HG03457 (cell line): Measurements from ENCODE around the gene SIPA1L3.
"Not testable (repeated sequence)": the region's sequence is repeated elsewhere in the genome, so short reads cannot be mapped to it uniquely, and the experiment has no call there.

Experiments used
- ATAC-seq: cut with Tn5 transposase; IDR thresholded peaks from one replicate; pipeline ENCODE4 v1.9.1; 2021; ENCODE audit warnings: moderate number of reproducible peaks; ENCODE audit not compliant: unreplicated experiment

Gene SIPA1L3

DNA sequence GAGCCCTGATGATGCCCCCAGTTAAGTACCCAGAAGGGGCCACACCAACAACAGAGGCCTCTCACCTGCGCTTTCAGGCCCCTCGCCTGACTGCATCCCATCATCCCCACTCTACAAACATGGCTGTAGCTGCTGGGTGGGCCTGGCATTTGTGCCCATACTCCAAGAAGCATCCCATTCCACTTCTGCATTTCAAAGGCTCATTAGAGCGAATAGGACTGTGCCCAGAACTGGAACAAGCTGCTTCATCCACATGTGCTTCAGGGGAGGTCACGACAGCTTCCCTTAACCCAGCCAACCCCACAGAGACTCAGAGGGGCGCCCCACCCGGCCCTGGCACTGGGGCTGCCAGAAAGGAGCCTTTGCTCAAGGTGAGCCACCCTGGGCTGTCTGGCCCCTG, 156.9 kb downstream of the SIPA1L3 start:
- ATAC-seq = no peak

DNA sequence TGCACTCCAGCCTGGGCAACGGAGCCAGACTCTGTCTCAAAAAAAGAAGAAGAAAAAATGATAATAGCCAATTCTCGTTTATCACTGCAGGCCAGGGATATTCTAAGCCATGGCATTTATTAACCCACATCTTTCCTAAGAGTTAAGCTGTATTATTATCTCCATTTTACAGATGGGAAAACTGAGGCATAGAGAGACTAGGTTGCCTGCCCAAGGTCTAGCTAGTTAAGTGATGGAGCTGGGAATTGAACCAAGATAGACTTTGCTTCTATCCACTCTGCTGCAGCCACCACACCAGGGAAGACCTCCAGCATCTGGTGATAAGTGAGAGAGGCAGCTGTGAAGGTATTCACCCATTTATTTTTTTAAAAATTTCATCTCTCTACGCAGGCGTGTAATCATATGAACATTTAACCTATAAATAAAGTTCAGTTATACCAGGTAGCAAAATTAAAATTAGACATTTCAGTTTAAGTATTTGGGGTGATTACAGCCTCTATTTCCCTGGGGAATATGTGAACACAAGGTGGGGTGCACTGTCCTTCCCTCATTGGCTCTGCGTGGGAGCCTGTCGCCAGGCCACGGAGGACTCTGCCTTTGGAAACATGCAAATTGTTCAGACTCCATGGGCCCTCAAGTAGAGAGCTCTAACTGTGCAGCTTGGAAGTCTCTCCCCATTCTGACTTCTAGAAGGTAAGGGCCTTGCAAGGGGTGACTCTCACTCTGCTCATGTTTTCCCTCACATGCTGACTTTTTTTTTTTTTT, 157.8 kb downstream of the SIPA1L3 start:
- no peak for ATAC-seq

DNA sequence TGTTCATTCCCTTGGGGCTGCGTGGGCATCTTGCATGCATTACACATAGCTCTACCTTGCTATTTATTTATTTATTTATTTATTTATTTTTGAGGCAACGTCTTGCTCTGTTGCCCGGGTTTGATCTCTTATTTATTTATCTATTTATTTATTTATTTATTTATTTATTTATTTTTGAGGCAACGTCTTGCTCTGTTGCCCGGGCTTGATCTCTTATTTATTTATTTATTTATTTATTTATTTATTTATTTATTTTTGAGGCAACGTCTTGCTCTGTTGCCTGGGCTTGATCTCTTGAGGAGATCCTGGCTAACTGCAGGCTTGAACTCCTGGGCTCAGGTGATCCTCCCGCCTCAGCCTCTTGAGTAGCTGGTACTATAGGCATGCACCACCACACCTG, 158.8 kb downstream of the SIPA1L3 start:
- ATAC-seq = not testable (repeated sequence)

DNA sequence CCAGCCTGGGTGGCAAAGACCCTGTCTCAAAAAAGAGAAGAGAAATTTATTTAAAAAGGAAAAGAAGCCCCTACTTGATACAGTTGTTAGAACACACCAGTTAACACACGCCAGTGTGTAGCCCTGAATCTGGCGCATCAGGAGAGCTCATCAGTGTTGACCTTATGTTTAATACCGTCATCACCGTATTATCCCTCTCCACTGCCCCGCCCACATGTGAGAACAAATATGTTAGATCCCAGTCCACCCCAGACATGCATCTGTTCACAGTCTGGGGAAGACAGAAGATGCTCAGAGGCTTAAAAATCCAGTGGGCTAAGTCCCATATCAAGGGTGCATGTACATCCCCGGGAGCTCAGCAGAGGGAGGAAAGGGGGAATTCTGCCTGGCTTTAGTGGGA, 161.8 kb downstream of the SIPA1L3 start:
- ATAC-seq = no peak

DNA sequence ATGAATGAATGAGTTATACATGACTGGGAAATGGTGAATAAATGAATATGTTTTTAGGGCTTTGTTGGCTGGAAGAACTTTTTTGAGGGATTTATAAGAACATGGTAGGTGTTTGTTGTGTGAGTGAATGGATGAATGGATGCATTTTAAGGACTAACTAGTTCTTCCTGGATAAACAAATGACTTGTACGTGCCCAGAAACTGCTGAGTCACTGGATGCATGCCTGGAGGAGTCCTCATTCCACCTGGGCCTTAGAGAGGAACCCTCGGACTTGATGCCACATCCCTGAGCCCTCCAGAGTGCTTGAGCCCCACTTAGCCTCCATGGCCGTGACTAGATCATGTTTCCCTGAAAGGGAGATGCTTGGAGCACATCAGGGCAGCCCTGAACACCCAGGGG, 163.6 kb downstream of the SIPA1L3 start:
- no peak for ATAC-seq

DNA sequence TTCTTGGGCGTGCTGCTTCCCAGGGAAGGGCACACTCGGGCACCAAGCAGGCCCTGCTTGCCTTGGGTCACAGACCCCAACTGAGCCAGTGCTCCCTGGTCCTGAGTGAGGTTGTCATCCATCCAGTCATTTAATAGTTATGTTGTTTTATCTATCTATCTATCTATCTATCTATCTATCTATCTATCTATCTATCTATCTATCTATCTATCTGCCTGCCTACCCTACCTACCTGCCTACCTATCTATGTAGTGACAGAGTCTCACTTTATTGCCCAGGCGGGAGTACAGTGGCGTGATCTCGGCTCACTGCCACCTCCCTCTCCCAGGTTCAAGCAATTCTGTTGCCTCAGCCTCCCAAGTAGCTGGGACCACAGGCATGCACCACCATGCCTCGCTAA, 164.0 kb downstream of the SIPA1L3 start:
- not testable (repeated sequence) for ATAC-seq

DNA sequence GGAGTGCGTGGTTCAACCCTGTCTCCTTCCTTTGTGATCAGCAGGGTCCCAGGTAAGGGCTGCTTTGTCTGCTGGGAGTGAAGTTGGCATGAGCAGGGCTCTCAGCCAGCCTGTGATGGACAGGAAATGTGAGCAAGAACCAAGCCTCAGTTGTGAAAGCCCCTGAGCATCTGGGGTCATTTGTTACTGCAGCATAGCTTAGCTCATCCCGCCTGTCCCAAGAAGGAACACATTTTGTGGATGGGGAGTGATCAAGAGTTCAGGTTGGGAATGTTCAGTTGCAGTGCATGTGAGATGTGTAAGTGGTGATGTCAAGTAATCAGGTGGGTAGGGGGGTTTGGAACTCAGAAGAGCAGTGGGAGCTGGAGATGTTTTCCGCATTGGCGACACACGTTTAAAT, 164.6 kb downstream of the SIPA1L3 start:
- ATAC-seq = no peak

DNA sequence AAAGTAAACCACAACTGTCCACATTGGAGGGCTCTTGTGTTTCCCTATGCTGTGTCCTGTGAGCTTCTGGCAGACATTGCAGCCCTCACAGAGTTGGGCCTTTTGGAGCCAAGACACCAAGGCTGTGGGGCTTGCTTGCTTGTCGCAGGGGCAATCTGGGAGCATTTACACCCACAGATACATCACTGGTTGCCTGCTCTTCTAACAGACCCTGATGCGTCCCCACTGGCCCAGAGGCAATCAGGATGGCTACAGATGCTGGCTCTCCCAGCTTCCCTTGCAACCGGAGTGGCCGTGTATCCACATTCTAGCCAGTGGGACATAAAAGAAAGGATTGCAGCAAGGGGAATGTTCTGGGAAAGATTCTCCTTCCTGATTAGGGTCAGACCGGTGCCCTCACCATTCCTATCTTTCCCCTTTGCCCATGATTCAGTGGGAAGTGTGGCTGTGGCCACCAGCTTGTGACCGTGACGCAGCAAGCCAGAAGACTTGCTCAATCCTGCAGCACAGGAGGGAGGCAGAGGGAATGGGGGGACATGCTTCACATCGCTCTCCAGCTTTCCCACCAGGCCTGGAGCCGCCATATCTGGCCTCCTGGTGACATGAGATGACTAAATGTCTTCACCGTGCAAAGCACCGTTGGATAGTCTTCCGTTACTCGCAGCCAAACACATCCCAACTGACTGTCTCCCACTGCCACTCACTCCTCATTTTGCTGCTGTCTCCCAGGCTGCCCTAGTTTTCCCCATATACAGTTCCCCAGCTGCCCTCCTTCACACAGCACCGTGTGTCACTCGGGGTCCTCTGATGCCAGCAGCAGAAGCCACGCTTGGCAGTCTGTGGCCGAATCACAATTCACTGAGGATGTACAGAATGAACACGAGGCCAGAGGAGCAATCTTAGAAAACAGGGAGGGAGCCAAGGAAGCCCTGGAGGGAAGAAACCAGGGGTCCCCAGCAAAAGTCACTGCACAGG, 166.1 kb downstream of the SIPA1L3 start:
- ATAC-seq = no peak

DNA sequence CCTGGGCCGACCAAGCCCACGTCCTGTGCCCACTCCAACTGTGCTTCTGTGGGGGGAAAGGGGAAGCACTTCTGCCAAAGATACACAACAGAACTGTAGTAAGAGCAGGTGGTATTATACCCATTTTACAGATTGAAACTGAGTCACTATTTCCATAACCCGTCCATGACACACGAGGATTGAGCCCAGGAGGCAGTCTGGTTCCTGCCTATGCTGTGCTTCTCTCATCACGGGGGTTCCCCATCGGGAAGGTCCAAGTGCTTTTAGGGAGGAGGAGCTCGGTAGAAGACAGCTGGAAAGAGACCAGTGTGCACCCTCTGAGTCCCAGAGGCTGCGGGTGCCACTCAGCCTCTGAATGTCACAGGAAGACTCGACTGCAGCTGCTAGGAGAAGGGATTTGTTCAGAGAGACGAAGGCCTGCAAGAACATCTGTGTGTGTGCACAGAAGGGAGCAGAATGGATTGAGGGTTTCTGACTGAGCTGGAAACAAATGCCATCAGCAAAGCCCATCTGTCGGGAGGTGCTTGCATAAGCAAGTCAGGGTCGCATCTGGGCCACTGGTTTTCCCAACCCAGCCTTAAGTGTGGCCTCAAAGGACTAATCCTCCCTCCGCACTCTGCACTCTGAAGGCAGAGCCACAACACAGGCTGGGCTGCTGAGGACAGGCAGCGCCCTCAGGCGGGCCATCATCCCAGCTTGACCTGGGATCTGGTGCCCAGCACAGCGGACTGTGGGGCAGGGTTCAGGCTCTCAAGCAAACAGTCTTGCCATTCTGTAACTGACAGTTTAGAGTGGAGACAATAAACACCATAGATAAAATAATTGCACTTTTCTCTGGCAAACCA, 167.1 kb downstream of the SIPA1L3 start:
- no peak for ATAC-seq

DNA sequence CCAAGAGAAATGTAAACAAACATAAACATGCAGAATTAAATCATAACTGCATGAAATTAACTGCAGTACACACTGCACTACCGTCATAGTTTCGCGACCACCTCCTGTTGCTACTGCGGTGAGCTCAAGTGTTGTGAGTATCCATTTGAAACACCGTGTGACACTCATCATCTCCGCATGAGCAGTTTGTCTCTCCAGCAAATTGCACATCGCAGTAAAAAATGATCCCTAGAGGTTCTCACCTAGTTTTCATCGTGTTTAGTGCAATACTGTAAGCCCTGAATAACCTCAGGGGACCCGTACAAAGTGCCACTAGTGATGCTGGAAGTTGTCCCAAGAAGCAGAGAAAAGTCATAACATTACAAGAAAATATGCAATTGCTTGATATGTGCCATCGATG, 169.3 kb downstream of the SIPA1L3 start:
- ATAC-seq = no peak

DNA sequence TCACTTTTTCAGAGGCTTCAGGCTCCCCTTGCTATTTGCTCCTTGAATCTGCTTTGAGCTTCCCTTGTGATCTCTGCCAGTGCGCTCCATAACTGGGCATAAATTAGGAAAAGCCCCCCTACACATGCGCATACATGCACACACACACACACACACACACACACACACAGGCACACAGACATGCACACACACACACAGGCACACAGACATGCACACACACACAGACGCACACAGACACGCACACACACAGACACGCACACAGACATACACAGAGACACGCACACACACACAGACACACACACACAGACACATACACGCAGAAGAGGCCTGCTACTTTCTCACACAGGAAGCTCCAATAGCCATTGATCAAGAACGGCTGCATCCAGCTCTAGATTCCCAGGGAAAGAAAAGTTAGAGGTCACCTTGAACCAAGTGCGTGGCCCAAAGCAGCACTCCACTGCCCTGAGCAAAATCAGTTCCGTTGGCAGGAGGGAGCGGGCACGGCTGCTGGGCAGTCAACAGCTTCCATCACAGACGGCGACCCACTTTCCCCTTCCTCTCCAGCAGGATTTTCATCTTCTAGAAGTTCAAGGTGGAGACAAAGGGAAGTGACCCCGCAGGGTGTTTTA, 171.4 kb downstream of the SIPA1L3 start:
- no peak for ATAC-seq

DNA sequence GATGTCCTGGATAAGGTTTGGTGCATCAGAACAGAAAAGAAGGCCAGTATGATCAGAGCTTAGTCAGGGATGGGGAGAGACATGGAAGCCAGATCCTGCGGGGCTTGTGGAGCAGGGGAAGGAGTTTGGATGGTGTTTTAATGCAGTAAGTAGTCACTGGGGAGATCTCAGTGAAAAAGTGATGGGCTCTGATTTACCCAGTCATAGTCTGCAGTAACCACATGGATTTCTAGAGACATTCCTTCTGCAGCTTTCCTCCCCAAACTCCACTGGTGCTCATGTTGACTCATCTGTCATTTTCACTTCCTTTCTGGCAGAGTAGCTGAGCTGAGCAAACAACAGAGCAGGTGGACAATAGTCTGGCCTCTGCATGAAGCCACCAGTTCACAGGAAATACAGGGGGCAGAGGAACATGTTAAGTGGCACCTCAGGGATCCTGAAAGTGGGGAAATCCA, 172.9 kb downstream of the SIPA1L3 start:
- no peak for ATAC-seq

DNA sequence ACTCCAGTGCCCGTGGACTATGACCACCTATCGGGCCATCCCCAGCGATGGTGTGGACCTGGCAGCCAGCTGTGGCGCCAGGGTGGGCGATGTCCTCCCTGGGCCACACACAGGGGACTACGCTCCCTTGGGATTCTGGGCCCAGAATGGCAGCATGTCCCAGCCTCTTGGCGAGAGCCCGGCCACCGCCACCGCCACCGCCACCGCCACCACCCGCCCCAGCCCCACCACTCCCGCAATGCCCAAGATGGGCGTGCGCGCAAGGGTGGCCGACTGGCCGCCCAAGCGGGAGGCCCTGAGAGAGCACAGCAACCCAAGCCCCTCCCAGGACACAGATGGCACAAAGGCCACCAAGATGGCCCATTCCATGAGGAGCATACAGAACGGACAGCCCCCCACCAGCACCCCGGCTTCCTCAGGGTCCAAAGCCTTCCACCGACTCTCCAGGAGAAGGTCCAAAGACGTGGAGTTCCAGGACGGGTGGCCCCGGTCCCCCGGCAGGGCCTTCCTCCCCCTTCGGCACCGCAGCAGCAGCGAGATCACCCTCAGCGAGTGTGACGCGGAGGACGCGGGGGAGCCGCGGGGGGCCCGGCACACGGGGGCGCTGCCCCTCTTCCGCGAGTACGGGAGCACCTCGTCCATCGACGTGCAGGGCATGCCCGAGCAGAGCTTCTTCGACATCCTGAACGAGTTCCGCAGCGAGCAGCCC, 174.7 kb downstream of the SIPA1L3 start:
- no peak for ATAC-seq

DNA sequence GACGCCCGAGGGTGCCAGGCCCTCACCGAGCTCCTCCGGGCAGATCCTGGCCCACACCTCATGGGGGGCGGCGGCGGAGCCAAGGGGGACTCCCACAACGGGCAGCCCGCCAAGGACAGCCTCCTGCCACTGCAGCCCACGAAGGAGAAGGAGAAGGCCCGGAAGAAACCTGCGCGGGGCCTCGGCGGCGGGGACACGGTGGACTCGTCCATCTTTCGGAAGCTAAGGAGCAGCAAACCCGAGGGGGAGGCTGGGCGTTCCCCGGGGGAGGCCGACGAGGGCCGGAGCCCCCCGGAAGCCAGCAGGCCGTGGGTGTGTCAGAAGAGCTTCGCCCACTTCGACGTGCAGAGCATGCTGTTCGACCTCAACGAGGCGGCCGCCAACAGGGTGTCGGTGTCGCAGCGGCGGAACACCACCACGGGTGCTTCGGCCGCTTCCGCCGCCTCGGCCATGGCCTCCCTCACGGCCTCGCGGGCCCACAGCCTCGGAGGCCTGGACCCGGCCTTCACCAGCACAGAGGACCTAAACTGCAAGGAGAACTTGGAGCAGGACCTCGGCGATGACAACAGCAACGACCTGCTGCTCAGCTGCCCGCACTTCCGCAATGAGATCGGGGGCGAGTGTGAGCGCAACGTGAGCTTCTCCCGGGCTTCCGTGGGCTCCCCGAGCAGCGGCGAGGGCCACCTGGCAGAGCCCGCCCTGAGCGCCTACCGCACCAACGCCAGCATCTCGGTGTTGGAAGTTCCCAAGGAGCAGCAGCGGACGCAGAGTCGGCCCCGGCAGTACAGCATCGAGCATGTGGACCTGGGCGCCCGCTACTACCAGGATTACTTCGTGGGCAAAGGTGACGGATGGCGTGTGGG, 175.5 kb downstream of the SIPA1L3 start:
- ATAC-seq = no peak

DNA sequence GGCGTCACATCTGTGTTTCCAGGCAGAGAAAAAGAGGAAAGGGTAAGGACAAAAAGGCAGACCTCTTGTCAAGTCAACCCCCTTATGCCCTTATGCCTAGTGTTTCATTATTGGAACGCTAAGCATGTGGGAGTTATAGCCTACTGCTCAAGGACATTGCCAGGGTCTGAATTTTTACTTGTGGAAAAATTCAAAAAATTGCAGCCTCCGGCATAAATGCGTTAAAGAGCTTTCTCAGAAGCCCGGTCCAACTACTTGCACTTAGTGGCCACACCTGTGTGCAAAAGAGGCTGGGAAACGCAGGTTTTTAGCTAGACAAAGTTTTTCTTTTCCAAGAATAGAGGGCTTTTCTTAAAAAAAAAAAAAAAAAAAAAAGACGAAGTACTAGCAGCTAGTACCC, 177.2 kb downstream of the SIPA1L3 start:
- no peak for ATAC-seq

DNA sequence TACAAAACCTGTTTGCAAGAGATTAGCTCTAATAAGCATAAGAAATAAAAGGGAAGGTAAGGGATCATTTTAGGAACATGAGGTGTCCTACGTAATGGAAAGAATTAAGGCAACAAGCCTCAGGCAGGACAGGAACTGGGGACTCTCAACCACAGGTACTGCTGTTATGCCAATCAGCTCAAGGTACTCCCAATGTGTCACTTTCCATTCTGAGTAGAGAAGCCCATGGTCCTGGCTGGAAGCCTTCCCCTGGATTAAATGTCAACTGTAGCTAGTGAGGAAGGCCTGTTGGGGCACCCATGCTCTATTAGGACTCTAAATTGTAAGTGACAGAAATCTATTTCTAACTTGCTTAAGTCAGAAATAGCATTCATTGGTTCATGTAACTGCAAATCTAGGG, 182.4 kb downstream of the SIPA1L3 start:
- ATAC-seq = no peak

DNA sequence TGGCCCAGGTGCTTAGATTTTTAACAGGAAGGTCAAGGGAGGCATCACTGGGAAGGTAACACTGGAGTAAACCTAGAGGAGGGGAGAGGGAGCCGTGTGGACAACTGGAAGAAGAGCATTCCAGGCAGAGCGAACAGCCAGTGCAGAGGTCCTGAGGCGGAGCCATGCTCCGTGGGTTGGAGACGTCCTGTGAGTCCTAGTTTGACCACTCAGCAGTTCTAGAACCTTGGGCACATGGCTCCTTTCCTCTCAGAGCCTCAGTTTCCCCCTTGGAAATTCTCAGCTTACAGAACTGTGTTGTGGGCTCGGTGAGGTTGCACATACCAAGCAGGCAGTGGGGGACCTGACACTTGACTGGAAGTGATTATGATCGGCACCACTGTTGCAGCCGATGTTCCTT, 186.1 kb downstream of the SIPA1L3 start:
- no peak for ATAC-seq

DNA sequence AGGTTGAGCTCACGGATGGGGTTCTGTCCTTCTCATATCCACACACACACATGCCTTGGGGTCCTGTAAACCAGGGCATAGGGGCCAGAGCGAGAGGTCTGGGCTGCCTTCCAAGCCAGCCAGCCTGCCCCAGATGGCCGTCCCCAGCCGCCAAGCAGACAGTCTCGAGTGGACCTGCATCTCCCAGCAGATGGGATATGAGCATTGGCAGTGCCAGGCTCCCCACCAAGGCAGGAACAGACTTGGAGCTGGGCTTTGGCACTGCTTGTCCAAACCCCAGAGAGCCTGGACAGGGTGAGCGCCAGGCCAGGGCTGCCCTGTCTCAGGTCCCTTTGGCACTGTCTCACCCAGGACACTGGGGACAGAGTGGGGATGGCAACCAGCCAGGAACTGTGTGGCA, 186.6 kb downstream of the SIPA1L3 start:
- no peak for ATAC-seq
